Fibroblast of villous mesenchyme (primary cell): ENCODE results near the gene UBE2L6. TPM values are rescaled to one million over a fixed set of nuclear protein-coding genes. Genes with fewer than 3 reads are reported as not detected.
"Not testable (repeated sequence)": the region's sequence is repeated elsewhere in the genome, so short reads cannot be mapped to it uniquely, and the experiment has no call there.

Experiments
- DNase-seq: peaks from one replicate; pipeline ENCODE4 v3.0.0-alpha.2; 2010; ENCODE audit warnings: low read depth
- H3K4me3 ChIP-seq: 2 replicates; pipeline ENCODE4 v1.5.1; 2011; ENCODE audit warnings: low read depth, mild to moderate bottlenecking, low read length
- total RNA-seq: library from RNA; depleted of rRNA; stranded (reverse); fragments of >200 nt; gene quantifications from 2 replicates; pipeline ENCODE4 v1.2.3, GENCODE V29; 2012
- TF ChIP-seq, protein P1 (sequence below): IDR thresholded peaks from 2 replicates; pipeline ENCODE4 v1.5.1; 2012; ENCODE audit warnings: low read depth, mild to moderate bottlenecking, low read length; ENCODE audit not compliant: insufficient read depth

UBE2L6 gene
- total RNA-seq, 1 donor: 73.0 TPM

DNA sequence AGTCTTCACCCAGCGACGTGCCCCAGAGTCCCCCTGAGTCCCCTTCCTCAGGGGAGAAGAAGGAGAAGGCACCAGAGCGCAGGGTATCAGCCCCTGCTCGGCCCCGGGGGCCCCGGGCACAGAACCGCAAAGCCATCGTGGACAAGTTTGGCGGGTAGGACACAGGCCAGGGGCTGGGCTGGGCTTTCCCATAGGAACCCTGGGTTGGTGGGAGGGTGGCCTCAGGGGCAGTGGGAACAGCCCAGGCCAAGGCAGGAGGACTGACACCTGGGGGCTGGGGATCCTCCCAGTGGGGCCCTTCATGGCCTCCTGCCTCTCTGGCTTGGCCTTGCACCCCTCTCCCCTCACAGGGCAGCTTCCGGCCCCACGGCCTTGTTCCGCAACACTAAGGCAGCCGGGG is 21.6 kb downstream of the UBE2L6 start:
- TF ChIP-seq, protein P1, sequence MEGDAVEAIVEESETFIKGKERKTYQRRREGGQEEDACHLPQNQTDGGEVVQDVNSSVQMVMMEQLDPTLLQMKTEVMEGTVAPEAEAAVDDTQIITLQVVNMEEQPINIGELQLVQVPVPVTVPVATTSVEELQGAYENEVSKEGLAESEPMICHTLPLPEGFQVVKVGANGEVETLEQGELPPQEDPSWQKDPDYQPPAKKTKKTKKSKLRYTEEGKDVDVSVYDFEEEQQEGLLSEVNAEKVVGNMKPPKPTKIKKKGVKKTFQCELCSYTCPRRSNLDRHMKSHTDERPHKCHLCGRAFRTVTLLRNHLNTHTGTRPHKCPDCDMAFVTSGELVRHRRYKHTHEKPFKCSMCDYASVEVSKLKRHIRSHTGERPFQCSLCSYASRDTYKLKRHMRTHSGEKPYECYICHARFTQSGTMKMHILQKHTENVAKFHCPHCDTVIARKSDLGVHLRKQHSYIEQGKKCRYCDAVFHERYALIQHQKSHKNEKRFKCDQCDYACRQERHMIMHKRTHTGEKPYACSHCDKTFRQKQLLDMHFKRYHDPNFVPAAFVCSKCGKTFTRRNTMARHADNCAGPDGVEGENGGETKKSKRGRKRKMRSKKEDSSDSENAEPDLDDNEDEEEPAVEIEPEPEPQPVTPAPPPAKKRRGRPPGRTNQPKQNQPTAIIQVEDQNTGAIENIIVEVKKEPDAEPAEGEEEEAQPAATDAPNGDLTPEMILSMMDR: no peak
- no peak overlapping the region for H3K4me3 ChIP-seq
- DNase-seq: no peak

DNA sequence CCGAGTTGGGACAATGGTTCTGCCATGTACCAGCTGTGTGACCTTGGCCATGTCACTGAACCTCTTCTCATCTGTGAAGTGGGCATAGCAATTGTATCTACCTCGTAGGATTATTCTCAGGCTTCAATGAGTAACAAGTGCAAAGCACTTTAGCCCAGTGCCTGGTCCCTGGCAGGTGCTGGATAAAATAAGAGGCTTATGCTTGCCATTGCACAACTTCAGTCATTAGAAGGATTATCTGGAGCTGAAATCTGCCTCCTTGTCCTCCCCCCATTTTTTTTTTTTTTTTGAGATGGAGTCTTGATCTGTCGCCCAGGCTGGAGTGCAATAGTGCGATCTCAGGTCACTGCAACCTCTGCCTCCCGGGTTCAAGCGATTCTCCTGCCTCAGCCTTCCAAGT is 22.9 kb downstream of the UBE2L6 start:
- no peak overlapping the region for H3K4me3 ChIP-seq
- no peak for DNase-seq
- TF ChIP-seq, protein P1: no peak

DNA sequence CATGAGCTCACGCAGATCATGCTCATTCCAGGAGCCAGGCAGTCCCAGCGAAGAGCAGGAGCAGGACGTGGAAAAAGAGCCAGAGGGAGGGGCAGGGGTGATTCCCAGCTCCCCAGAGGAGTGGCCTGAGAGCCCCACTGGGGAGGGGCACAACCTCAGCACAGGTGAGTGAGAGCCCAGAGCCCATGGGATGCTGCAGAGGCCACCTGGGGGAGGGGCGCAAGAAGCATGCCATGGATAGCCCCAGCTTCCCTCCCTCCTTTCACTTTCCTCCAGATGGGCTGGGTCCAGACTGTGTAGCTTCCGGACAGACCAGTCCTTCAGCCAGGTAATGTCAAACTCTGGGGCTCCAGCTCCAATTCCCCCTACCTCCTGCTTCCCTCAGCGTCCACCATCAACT is 23.9 kb downstream of the UBE2L6 start:
- no peak overlapping the region for H3K4me3 ChIP-seq
- no peak for DNase-seq
- TF ChIP-seq, protein P1: no peak

DNA sequence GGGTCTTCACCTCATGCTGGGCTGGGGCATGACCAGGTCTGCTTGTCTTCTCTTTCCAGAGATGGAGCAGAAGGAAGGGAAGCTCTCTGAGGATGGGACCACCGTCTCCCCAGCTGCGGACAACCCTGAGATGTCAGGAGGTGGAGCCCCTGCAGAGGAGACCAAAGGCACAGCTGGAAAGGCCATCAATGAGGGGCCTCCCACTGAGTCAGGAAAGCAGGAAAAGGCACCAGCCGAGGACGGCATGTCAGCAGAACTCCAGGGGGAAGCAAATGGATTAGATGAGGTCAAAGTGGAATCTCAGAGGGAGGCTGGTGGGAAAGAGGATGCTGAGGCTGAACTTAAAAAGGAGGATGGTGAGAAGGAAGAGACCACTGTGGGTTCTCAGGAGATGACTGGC is 24.9 kb downstream of the UBE2L6 start:
- DNase-seq: no peak
- no peak overlapping the region for H3K4me3 ChIP-seq
- TF ChIP-seq, protein P1: no peak

DNA sequence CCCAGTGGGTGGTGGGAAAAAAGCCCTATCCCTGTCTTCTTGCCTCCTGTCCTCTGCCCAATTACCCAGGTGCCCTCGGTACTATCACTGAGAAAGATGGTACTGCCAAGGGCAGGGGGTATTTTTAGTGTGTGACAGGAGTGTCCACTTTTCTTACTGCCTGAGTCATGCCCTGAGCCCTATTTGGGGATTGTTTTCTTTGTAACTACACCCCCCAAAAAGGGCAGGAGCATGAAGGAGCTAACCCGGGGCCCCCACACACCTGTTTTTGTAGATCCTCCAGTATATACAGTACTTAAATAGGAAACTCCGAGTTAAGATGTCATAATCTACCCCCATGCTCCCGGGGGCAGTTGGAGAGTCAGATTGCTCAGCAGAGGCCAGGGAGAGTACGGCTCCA is 26.3 kb downstream of the UBE2L6 start:
- TF ChIP-seq, protein P1: no peak
- no peak for DNase-seq
- H3K4me3 ChIP-seq: no peak overlapping the region

DNA sequence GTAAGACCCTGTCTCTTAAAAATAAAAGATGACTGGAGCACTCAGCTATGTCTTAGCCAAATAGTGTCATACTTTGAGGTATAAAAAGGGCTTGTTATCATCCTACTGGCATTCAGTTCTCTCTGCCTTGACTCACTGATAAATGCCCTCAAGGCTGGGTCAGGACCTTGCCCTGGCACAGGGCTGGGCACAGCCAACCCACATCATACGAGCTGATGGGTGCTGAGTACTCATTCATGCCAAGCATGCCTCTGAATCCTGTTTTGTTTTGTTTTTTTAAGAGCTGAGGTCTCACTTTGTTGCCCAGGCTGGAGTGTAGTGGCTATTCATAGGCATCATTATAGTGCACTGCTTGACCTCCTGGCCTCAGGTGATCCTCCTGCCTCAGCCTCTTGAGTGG is 28.1 kb downstream of the UBE2L6 start:
- no peak overlapping the region for H3K4me3 ChIP-seq
- TF ChIP-seq, protein P1: no peak
- DNase-seq: no peak

DNA sequence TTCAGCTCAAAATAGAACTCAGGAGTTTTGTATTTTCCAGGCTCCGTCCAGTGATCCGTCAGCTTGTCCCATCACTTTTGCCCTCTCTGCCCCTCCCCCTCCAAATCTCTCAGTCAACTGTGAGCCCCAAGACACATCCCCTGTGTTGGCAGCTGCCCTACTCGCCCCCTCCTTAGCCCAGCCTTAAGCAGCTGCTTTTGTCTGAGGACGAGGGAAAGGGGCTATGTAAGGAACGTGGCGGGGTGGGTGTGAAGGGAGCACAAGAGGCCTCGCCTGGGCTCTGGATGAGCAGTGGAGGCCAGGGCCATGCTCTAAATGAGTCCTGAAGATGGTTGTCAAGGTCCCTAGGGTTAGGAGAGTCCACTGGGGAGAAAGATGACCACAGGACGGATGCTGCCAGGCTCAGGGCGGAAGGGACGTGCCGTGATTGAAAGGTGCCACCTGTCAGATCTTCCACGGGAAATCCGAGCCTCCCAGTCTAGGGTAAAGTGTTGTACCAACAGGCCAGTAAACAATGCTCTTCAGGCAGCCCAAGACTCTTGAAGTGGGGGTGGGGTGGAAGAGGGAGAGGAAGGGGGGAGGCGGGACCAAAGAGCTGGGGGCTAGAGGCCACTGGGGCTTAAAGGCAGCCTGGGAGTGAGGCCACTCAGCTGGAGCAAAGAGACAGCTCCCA is 30.4 kb downstream of the UBE2L6 start, which contains the start of gene SMTNL1:
SMTNL1 (plus strand) TSS at position 649 of the 673 bp plus-strand sequence. CDS start 5,048 bp downstream, outside the sequence.
- no peak for DNase-seq
- TF ChIP-seq, protein P1: no peak
- no peak within 1 kb of the TSS for H3K4me3 ChIP-seq

DNA sequence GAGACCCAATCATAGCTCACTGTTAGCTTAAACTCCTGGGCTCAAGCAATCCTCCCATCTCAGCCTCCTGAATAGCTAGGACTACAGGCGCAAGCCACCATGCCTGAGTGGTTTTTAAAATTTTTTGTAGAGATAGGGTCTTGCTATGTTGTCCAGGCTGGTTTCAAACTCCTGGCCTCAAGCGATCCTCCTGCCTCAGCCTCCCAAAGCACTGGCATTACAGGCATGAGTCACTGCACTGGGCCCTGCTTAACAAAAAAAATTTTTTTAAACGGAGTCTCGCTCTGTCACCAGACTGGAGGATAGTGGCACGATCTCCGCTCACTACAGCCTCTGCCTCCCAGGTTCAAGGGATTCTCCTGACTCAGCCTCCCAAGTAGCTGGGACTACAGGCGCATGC is 33.0 kb downstream of the UBE2L6 start:
- H3K4me3 ChIP-seq, DNase-seq: not testable (repeated sequence)
